Endothelial cell of umbilical vein (primary cell): Measurements from ENCODE around the gene RPS2. TPM values are rescaled to one million over a fixed set of nuclear protein-coding genes. Genes with fewer than 3 reads are reported as not detected.

Source experiments
- polyA plus RNA-seq, 4 experiments: library from polyadenylated mRNA; depleted of rRNA in 3 of 4; stranded (reverse) in 3 of 4; unstranded in 1 of 4; fragments of >200 nt; gene quantifications; 2 replicates each; pipeline versions ENCODE4 v1.2.1 to v1.2.3, GENCODE V29; 2011 to 2012; ENCODE audit warnings: missing spikeins in 1 of 4
- small RNA-seq: library from RNA; depleted of rRNA; stranded (forward); fragments of <200 nt; gene quantifications from one replicate; pipeline ENCODE3, GENCODE V24; 2012; ENCODE audit warnings: low replicate concordance, low read depth; ENCODE audit not compliant: insufficient read depth, insufficient read length
- total RNA-seq: library from RNA; stranded (reverse); gene quantifications from 2 replicates; pipeline ENCODE4 v1.2.3, GENCODE V29; 2021

Gene RPS2
- total and polyA plus RNA-seq, 2 donors (not counting 3 experiments of a cell fraction or from before 2014, with no cell fraction given), result 2,793 to 9,021 TPM

Small RNAs within 50 kb of the gene (small RNA-seq; reads per million reads assigned to genes)
- gene AC005363.2 (not detected), gene RN7SL219P (not detected), gene SNORA10 (not detected), gene SNORA64 (not detected)

Other genes starting within 250 kb of the RPS2 start
- 32.0 and 38.2 TPM in 2 replicates for gene NME3, start 193.3 kb downstream of the RPS2 start, total RNA-seq
- gene NME3, start 193.3 kb downstream of the RPS2 start, polyA plus RNA-seq, result 74.4 and 133 TPM in 2 replicates
- gene EME2, start 192.0 kb downstream of the RPS2 start, total RNA-seq, result 15.2 and 21.4 TPM in 2 replicates
- gene EME2, start 192.0 kb downstream of the RPS2 start, polyA plus RNA-seq, result 9.7 and 11.5 TPM in 2 replicates
- gene MRPS34, start 191.7 kb downstream of the RPS2 start, total RNA-seq, result 85.2 and 102 TPM in 2 replicates
- gene MRPS34, start 191.7 kb downstream of the RPS2 start, polyA plus RNA-seq, result 82.1 and 93.8 TPM in 2 replicates
- gene SPSB3, start 182.3 kb downstream of the RPS2 start, total RNA-seq, result 39.0 and 40.5 TPM in 2 replicates
- 86.2 and 107 TPM in 2 replicates for gene SPSB3, start 182.3 kb downstream of the RPS2 start, polyA plus RNA-seq
- 55.0 and 58.2 TPM in 2 replicates for gene NUBP2, start 181.9 kb downstream of the RPS2 start, total RNA-seq
- 69.6 and 85.4 TPM in 2 replicates for gene NUBP2, start 181.9 kb downstream of the RPS2 start, polyA plus RNA-seq
- not detected in 2 replicates for gene IGFALS, start 171.1 kb downstream of the RPS2 start, total RNA-seq
- 0.03 TPM in 1 of 2 replicates, not detected in the other for gene IGFALS, start 171.1 kb downstream of the RPS2 start, polyA plus RNA-seq
- gene HAGH, start 138.0 kb downstream of the RPS2 start, total RNA-seq, result 54.3 and 56.4 TPM in 2 replicates
- gene HAGH, start 138.0 kb downstream of the RPS2 start, polyA plus RNA-seq, result 84.2 and 122 TPM in 2 replicates
- gene FAHD1, start 137.6 kb downstream of the RPS2 start, total RNA-seq, result 27.9 and 44.8 TPM in 2 replicates
- 69.2 and 85.0 TPM in 2 replicates for gene FAHD1, start 137.6 kb downstream of the RPS2 start, polyA plus RNA-seq
- not detected in 2 replicates for gene MEIOB, start 92.7 kb downstream of the RPS2 start, total RNA-seq
- 0.04 TPM in 1 of 2 replicates, not detected in the other for gene MEIOB, start 92.7 kb downstream of the RPS2 start, polyA plus RNA-seq
- gene HS3ST6, start 46.4 kb downstream of the RPS2 start, total RNA-seq, result not detected in 2 replicates
- gene HS3ST6, start 46.4 kb downstream of the RPS2 start, polyA plus RNA-seq, result not detected in 2 replicates
- 20.7 and 25.0 TPM in 2 replicates for gene MSRB1, start 21.6 kb downstream of the RPS2 start, total RNA-seq
- gene MSRB1, start 21.6 kb downstream of the RPS2 start, polyA plus RNA-seq, result 42.1 and 54.6 TPM in 2 replicates
- gene RPL3L, start 10.1 kb downstream of the RPS2 start, total RNA-seq, result not detected in 2 replicates
- not detected in 2 replicates for gene RPL3L, start 10.1 kb downstream of the RPS2 start, polyA plus RNA-seq
- gene NDUFB10, start 5.3 kb downstream of the RPS2 start, total RNA-seq, result 124 and 144 TPM in 2 replicates
- gene NDUFB10, start 5.3 kb downstream of the RPS2 start, polyA plus RNA-seq, result 167 and 192 TPM in 2 replicates
- gene RNF151, start 2.0 kb upstream of the RPS2 start, total RNA-seq, result not detected in 2 replicates
- gene RNF151, start 2.0 kb upstream of the RPS2 start, polyA plus RNA-seq, result not detected in 2 replicates
- gene TBL3, start 7.2 kb upstream of the RPS2 start, total RNA-seq, result 42.2 and 42.3 TPM in 2 replicates
- gene TBL3, start 7.2 kb upstream of the RPS2 start, polyA plus RNA-seq, result 77.1 and 80.6 TPM in 2 replicates
- 0.60 TPM in 1 of 2 replicates, not detected in the other for gene NOXO1, start 16.6 kb upstream of the RPS2 start, total RNA-seq
- gene NOXO1, start 16.6 kb upstream of the RPS2 start, polyA plus RNA-seq, result 0.37 and 0.40 TPM in 2 replicates
- gene GFER, start 19.4 kb upstream of the RPS2 start, total RNA-seq, result 29.9 and 30.5 TPM in 2 replicates
- 13.7 and 26.0 TPM in 2 replicates for gene GFER, start 19.4 kb upstream of the RPS2 start, polyA plus RNA-seq
- 0.81 and 0.95 TPM in 2 replicates for gene SYNGR3, start 25.1 kb upstream of the RPS2 start, total RNA-seq
- 1.4 and 2.6 TPM in 2 replicates for gene SYNGR3, start 25.1 kb upstream of the RPS2 start, polyA plus RNA-seq
- gene ZNF598, start 45.0 kb upstream of the RPS2 start, total RNA-seq, result 60.5 and 67.0 TPM in 2 replicates
- 43.3 TPM in 2 replicates for gene ZNF598, start 45.0 kb upstream of the RPS2 start, polyA plus RNA-seq
- 3.3 and 3.9 TPM in 2 replicates for gene NPW, start 55.0 kb upstream of the RPS2 start, total RNA-seq
- 0.84 and 1.8 TPM in 2 replicates for gene NPW, start 55.0 kb upstream of the RPS2 start, polyA plus RNA-seq
- 71.2 and 77.7 TPM in 2 replicates for gene NHERF2, start 62.1 kb upstream of the RPS2 start, total RNA-seq
- 65.2 and 84.5 TPM in 2 replicates for gene NHERF2, start 62.1 kb upstream of the RPS2 start, polyA plus RNA-seq
- 35.3 and 39.8 TPM in 2 replicates for gene NTHL1, start 83.0 kb upstream of the RPS2 start, total RNA-seq
- gene NTHL1, start 83.0 kb upstream of the RPS2 start, polyA plus RNA-seq, result 65.8 and 77.9 TPM in 2 replicates
- 144 TPM in 2 replicates for gene TSC2, start 83.2 kb upstream of the RPS2 start, total RNA-seq
- gene TSC2, start 83.2 kb upstream of the RPS2 start, polyA plus RNA-seq, result 87.9 and 116 TPM in 2 replicates
- gene PKD1, start 171.1 kb upstream of the RPS2 start, total RNA-seq, result 92.1 and 102 TPM in 2 replicates
- gene PKD1, start 171.1 kb upstream of the RPS2 start, polyA plus RNA-seq, result 52.5 and 62.3 TPM in 2 replicates
- gene RAB26, start 183.8 kb upstream of the RPS2 start, total RNA-seq, result 0.91 and 1.6 TPM in 2 replicates
- 2.0 and 3.1 TPM in 2 replicates for gene RAB26, start 183.8 kb upstream of the RPS2 start, polyA plus RNA-seq
- 141 and 159 TPM in 2 replicates for gene TRAF7, start 191.0 kb upstream of the RPS2 start, total RNA-seq
- 175 and 191 TPM in 2 replicates for gene TRAF7, start 191.0 kb upstream of the RPS2 start, polyA plus RNA-seq
- 0.35 and 0.58 TPM in 2 replicates for gene CASKIN1, start 231.8 kb upstream of the RPS2 start, total RNA-seq
- gene CASKIN1, start 231.8 kb upstream of the RPS2 start, polyA plus RNA-seq, result 0.10 and 0.11 TPM in 2 replicates
- gene MLST8, start 240.6 kb upstream of the RPS2 start, total RNA-seq, result 36.9 and 37.0 TPM in 2 replicates
- gene MLST8, start 240.6 kb upstream of the RPS2 start, polyA plus RNA-seq, result 129 and 181 TPM in 2 replicates
- 8.4 and 10.2 TPM in 2 replicates for gene BRICD5, start 246.0 kb upstream of the RPS2 start, total RNA-seq
- 5.6 and 9.3 TPM in 2 replicates for gene BRICD5, start 246.0 kb upstream of the RPS2 start, polyA plus RNA-seq